HL-60 (cell line): Measurements from ENCODE around the gene FRRS1L.

Experiments used
- CTCF ChIP-seq: IDR thresholded peaks from one replicate; pipeline ENCODE4 v1.5.1; 2011; ENCODE audit warnings: low read length, control low read depth, inconsistent platforms; ENCODE audit not compliant: insufficient read depth
- POLR2AphosphoS5 ChIP-seq: IDR thresholded peaks from 2 replicates; pipeline ENCODE4 v1.6.1; 2012; ENCODE audit warnings: low read depth

- TF ChIP-seq POLR2AphosphoS5 = no peak
- TF ChIP-seq CTCF = no peak
Observed at GRCh38 chr9:109109967-109110328, 57.1 kb downstream of the FRRS1L start.
